MCF 10A (cell line): ENCODE measurements around the gene IL17REL. TPM values are rescaled to one million over a fixed set of nuclear protein-coding genes. Genes with fewer than 3 reads are reported as not detected.

Experiments
- BruUV-seq: library from RNA; stranded (reverse); fragments of 400-500 nt; replicated peaks from 2 replicates; lab custom pipeline; 2021; lab: Mats Ljungman, UMichigan
- CTCF ChIA-PET: fragments of 300-600 bp; sonication (Branson Sonifier 250); formaldehyde crosslinking; extraction: SDS; loops from one replicate; lab custom pipeline; 2021; ENCODE audit warnings: antibody characterized with exemption, inconsistent platforms; lab: Yijun Ruan, JAX
- POLR2A ChIA-PET: fragments of 300-600, 350-650 bp; sonication (Branson Sonifier 250); formaldehyde crosslinking; extraction: SDS; loops from one replicate; lab custom pipeline; 2020; ENCODE audit warnings: antibody characterized with exemption, inconsistent platforms; lab: Yijun Ruan, JAX
- DNase-seq: peaks from one replicate; pipeline ENCODE4 v3.0.0-alpha.2; 2018; ENCODE audit not compliant: unreplicated experiment
- H3K27ac Mint-ChIP-seq: one replicate; pipeline ENCODE4 v1.8.0; 2022; ENCODE audit warnings: mild to moderate bottlenecking, low read depth, mixed read lengths; ENCODE audit not compliant: unreplicated experiment
- H3K27me3 Mint-ChIP-seq: one replicate; pipeline ENCODE4 v1.8.0; 2022; ENCODE audit warnings: mixed read lengths; ENCODE audit not compliant: insufficient read depth, unreplicated experiment
- H3K36me3 Mint-ChIP-seq: one replicate; pipeline ENCODE4 v1.8.0; 2022; ENCODE audit warnings: mild to moderate bottlenecking, moderate library complexity, mixed read lengths; ENCODE audit not compliant: insufficient read depth, unreplicated experiment
- H3K4me1 Mint-ChIP-seq: one replicate; pipeline ENCODE4 v1.8.0; 2022; ENCODE audit warnings: mixed read lengths; ENCODE audit not compliant: insufficient read depth, unreplicated experiment
- H3K4me3 Mint-ChIP-seq: one replicate; pipeline ENCODE4 v1.8.0; 2022; ENCODE audit warnings: mild to moderate bottlenecking, moderate library complexity, mixed read lengths; ENCODE audit not compliant: unreplicated experiment
- H3K9me3 Mint-ChIP-seq: one replicate; pipeline ENCODE4 v1.8.0; 2022; ENCODE audit warnings: mixed read lengths; ENCODE audit not compliant: unreplicated experiment
- intact Hi-C: fragments of 100-400 bp; cut with micrococcal nuclease; formaldehyde crosslinking; loops from 2 replicates; pipeline ENCODE4 v1.14.1; 2022
- total RNA-seq: library from RNA; stranded (reverse); gene quantifications from 2 replicates; pipeline ENCODE4 v1.2.3, GENCODE V29; 2022
- TF ChIP-seq, protein P1 (sequence below): fragments of 200-600 bp; IDR thresholded peaks from one replicate; pipeline ENCODE4 v1.8.0; 2022; ENCODE audit warnings: antibody characterized with exemption, mild to moderate bottlenecking; ENCODE audit not compliant: unreplicated experiment

Gene IL17REL
- total RNA-seq, 1 experiment from 2014 or later = not detected

DNA sequence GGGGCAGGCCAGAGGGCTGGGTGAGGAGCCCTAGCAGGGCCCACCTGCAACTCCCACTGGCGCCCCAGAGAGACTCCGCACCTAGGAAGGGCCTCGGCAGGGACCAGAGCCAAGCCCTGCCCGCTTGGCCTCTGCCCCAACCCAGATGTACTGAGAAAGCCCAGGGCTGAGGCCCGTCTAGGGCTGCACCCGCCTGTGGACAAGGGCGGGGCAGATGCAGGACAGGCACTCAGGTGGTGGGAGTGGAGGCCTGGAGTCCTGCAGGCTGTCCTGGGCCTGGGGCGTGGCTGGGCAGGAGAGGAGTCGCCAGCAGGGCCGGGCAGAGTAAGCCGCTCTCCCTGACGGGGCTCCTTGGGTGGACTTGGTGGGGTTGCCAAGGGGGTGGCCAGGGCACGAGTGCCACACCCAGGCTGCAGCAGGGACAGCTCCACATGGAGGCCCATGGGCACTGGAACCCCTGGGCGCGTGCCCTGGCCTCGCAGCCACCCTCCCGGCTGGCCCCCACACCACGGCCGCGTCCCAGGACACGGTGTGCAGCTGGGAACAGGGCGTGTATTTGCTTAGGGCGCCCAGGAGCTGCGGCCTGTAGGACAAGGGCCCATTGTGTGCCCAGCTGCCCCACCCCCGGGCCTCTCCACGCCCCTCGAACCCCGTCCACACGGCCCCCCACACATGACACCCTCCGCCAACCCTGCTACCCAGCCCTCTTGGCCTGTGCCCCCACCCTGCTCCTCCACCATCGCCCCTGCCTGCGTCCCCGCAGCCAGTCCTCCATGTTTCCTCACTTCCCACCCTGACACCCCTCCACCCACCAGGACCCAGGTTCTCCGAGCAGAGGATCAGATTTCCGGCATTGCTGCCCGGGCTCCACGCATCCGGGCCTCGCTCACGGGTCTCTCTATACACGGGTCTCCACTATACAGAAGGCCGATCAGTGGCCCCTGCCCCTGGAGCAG is 63.3 kb downstream of the IL17REL start:
- ChIA-PET CTCF (interaction anchor here (0.6 to 4.2 kb wide), 3 partner anchors 16 to 441 kb away, joined by 3 to 16 read pairs (median 3); no protein-coding TSS in a partner anchor), POLR2A (interaction anchor here (1.3 to 6.2 kb wide), 5 partner anchors 10 to 79 kb away, joined by 4 to 55 read pairs (median 16); partner anchors contain the start of gene PIM3)
- intact Hi-C loops = no loop called here
- H3K4me3 Mint-ChIP-seq = peak overlapping the region; percentile 76
- peaks cover 22% of the 10 kb centered on the region for H3K4me1 Mint-ChIP-seq
- BruUV-seq = no TSS peak
- DNase-seq = peak; percentile 93
- H3K36me3 Mint-ChIP-seq = no peaks in the 10 kb centered on the region
- no peaks in the 10 kb centered on the region for H3K27me3 Mint-ChIP-seq
- peak overlapping the region; percentile 84 for H3K27ac Mint-ChIP-seq
- H3K9me3 Mint-ChIP-seq = no peaks in the 10 kb centered on the region
- TF ChIP-seq, protein P1, sequence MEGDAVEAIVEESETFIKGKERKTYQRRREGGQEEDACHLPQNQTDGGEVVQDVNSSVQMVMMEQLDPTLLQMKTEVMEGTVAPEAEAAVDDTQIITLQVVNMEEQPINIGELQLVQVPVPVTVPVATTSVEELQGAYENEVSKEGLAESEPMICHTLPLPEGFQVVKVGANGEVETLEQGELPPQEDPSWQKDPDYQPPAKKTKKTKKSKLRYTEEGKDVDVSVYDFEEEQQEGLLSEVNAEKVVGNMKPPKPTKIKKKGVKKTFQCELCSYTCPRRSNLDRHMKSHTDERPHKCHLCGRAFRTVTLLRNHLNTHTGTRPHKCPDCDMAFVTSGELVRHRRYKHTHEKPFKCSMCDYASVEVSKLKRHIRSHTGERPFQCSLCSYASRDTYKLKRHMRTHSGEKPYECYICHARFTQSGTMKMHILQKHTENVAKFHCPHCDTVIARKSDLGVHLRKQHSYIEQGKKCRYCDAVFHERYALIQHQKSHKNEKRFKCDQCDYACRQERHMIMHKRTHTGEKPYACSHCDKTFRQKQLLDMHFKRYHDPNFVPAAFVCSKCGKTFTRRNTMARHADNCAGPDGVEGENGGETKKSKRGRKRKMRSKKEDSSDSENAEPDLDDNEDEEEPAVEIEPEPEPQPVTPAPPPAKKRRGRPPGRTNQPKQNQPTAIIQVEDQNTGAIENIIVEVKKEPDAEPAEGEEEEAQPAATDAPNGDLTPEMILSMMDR = no peak

DNA sequence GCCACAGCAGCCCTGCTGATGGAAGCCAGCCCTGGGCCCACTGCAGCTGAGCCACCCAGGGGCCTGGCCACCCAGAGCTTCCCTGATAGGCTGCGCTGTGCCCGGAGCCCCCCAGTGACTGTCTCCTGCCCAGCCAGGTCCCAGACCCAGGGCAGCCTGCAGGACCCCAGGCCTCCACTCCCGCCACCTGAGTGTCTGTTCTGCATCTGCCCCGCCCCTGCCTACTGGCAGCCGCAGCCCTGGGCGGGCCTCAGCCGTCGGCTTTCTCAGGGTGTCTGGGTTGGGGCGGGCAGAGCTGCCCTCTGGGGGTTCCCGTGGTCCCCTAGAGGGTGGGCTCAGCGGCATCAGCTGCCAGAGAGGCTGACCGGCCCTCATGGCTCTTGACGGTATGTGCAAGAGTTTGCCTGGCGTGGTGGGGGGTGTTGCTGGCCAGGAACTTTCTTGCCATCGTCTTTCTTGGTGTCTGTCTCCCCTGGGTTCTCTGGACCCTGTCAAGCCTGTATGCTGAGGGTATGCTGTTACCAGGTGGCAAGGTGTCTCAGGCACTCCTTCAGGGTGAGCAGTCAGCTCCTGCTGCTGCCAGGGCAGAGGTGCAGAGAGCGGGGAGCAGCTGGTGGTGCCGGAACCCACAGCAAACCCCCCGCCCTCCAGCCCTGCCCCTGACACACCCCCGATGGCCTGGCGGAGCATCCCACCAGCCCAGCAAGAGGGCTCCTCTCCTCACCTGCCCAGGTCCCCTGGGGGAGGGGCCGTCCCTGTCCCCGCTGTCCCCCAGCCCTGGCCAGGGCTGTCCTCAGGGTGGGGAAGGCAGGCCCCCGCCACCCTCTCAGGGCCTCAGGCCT is 64.2 kb downstream of the IL17REL start:
- ChIA-PET CTCF (interaction anchor here (0.6 to 4.2 kb wide), 5 partner anchors 13 to 442 kb away, joined by 3 to 16 read pairs (median 3); no protein-coding TSS in a partner anchor), POLR2A (interaction anchor here (0.6 to 6.2 kb wide), 7 partner anchors 9 to 79 kb away, joined by 3 to 55 read pairs (median 8); partner anchors contain the start of gene PIM3)
- peak; percentile 38 for DNase-seq
- peak overlapping the region; percentile 84 for H3K27ac Mint-ChIP-seq
- intact Hi-C loops = no loop called here
- H3K9me3 Mint-ChIP-seq = no peaks in the 10 kb centered on the region
- TSS peak; percentile 56 for BruUV-seq
- H3K4me1 Mint-ChIP-seq = peaks cover 22% of the 10 kb centered on the region
- TF ChIP-seq, protein P1 = no peak
- peak overlapping the region; percentile 76 for H3K4me3 Mint-ChIP-seq
- H3K36me3 Mint-ChIP-seq = no peaks in the 10 kb centered on the region
- H3K27me3 Mint-ChIP-seq = no peaks in the 10 kb centered on the region

DNA sequence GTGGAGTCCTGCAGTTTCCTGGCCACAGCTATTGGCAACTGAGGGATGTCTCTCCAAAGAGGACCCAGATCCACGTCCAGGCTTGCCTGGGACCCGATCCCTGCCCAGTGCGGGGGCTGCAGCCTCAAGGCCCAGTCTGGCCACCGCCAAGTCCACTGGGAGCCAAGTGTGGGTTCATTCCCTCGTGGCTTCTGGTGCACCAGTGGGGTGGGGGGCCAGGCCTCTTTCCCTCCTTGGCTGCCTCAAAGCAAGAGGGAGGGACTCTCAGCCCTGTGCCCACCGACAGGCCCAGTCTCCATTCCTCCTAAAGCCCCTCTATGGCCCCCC is 65.3 kb downstream of the IL17REL start:
- BruUV-seq = no TSS peak
- Mint-ChIP-seq H3K4me3 (no peak overlapping the region), H3K27me3 (no peaks in the 10 kb centered on the region), H3K36me3 (no peaks in the 10 kb centered on the region), H3K9me3 (no peaks in the 10 kb centered on the region), H3K27ac (no peak overlapping the region), H3K4me1 (peaks cover 18% of the 10 kb centered on the region)
- TF ChIP-seq, protein P1 = no peak
- no peak for DNase-seq
- ChIA-PET POLR2A (interaction anchor here (0.6 to 6.2 kb wide), 6 partner anchors 8 to 29 kb away, joined by 3 to 55 read pairs (median 8); partner anchors contain the start of gene PIM3), CTCF (interaction anchor here (0.6 to 4.2 kb wide), 4 partner anchors 14 to 80 kb away, joined by 3 to 16 read pairs (median 4); no protein-coding TSS in a partner anchor)
- intact Hi-C loops = no loop called here
